HG03175 (cell line): ENCODE data around the gene AP5B1.
"Not testable (repeated sequence)": the region's sequence is repeated elsewhere in the genome, so short reads cannot be mapped to it uniquely, and the experiment has no call there.

Source experiments
- ATAC-seq: cut with Tn5 transposase; IDR thresholded peaks from one replicate; pipeline ENCODE4 v1.9.1; 2021; ENCODE audit warnings: mild to moderate bottlenecking, moderate library complexity; ENCODE audit not compliant: unreplicated experiment

AP5B1 gene

GRCh38 chr11:65767806-65768205 is 13.0 kb downstream of the AP5B1 start:
- ATAC-seq = not testable (repeated sequence)

GRCh38 chr11:65767406-65767805 is 13.4 kb downstream of the AP5B1 start:
- no peak for ATAC-seq

- no peak for ATAC-seq
Measured at GRCh38 chr11:65766535-65766934, 14.2 kb downstream of the AP5B1 start.

- ATAC-seq = no peak
Measured at GRCh38 chr11:65764434-65764833, 16.3 kb downstream of the AP5B1 start.

GRCh38 chr11:65762816-65763215 is 18.0 kb downstream of the AP5B1 start:
- ATAC-seq = not testable (repeated sequence)

GRCh38 chr11:65762169-65762568 is 18.6 kb downstream of the AP5B1 start:
- not testable (repeated sequence) for ATAC-seq

- ATAC-seq = no peak
Measured at GRCh38 chr11:65745049-65745448, 35.7 kb downstream of the AP5B1 start.

GRCh38 chr11:65744699-65745042 is 36.1 kb downstream of the AP5B1 start:
- no peak for ATAC-seq

- ATAC-seq = no peak
Measured at GRCh38 chr11:65744026-65744698, 36.6 kb downstream of the AP5B1 start.

- no peak for ATAC-seq
Measured at GRCh38 chr11:65743681-65744025, 37.1 kb downstream of the AP5B1 start.

- ATAC-seq = no peak
Measured at GRCh38 chr11:65742353-65742752, 38.4 kb downstream of the AP5B1 start.

GRCh38 chr11:65741185-65741584 is 39.6 kb downstream of the AP5B1 start:
- ATAC-seq = no peak

- no peak for ATAC-seq
Measured at GRCh38 chr11:65739022-65739421, 41.8 kb downstream of the AP5B1 start.

GRCh38 chr11:65736810-65737209 is 44.0 kb downstream of the AP5B1 start:
- no peak for ATAC-seq

GRCh38 chr11:65735111-65735510 is 45.7 kb downstream of the AP5B1 start:
- not testable (repeated sequence) for ATAC-seq

- no peak for ATAC-seq
Measured at GRCh38 chr11:65730461-65730860, 50.3 kb downstream of the AP5B1 start.

- no peak for ATAC-seq
Measured at GRCh38 chr11:65727865-65728264, 52.9 kb downstream of the AP5B1 start.

- ATAC-seq = no peak
Measured at GRCh38 chr11:65726660-65727059, 54.1 kb downstream of the AP5B1 start.
